ENCODE measurements around the gene GP1BB. TPM values are rescaled to one million over a fixed set of nuclear protein-coding genes. Genes with fewer than 3 reads are reported as not detected.
"Not testable (repeated sequence)": the region's sequence is repeated elsewhere in the genome, so short reads cannot be mapped to it uniquely, and the experiment has no call there.

GP1BB gene
- total RNA-seq (2014; rRNA removed; shearing (Covaris generic)): 0.53 and 4.9 TPM in 2 replicates

DNA sequence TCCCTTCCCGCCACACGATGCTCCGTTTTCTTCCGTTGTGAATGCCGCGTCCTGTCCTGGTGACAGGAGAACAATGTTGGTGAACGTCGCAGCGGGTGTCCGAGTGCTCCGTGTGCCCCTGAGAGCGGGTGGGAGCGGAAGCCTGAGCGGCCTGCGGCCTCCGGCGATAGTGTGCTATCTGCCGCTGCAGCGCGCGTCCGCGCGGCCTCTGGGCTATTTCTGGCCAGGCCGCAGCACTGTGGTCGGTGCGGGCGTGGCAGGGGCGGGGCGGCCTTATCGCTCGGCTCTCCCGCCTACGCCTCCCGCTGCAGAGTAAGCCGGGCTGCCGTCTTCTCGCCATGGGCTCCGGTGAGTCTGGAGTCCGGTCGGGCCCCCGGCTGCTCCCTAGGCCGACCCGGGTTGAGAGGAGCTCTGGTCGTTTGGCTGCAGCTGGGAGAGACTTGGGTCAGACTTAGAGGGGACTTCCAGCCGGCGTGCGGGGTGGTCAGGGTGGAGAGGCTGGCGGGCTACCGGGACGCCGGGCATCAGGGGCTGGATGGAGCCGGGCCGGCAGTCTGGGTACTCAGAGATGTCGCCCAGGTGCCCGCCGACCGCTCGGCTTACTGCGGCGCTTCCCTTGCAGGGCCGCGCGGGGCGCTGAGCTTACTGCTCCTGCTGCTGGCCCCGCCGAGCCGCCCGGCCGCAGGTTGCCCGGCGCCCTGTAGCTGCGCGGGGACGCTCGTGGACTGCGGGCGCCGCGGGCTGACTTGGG, at the start of gene GP1BB:
TSS of gene GP1BB (plus strand) at position 308 of the 751 bp plus-strand sequence. CDS start at position 339, 31 bp downstream.
- Histone ChIP-seq H3K4me3 (no peak within 1 kb of the TSS), H3K4me1 (replicated peaks) (peaks cover 6% of the 10 kb centered on the region), H3K27me3 (replicated peaks) (no peaks in the 10 kb centered on the region), H3K27ac (no peak within 1 kb of the TSS), H3K9me3 (replicated peaks) (0 out of 2 replicates have a peak, but pooled peaks cover 3% of the 10 kb centered on the region), H3K36me3 (peaks cover 14% of the 10 kb centered on the region)
- DNase-seq (ENCODE audit: low read depth in 1 of 2, low spot score in 2 of 2): no peak

GRCh38 chr22:19673660-19674059, 49.7 kb upstream of the GP1BB start:
- no peaks in the 10 kb centered on the region for H3K4me1 ChIP-seq (replicated peaks)
- no peaks in the 10 kb centered on the region for H3K36me3 ChIP-seq
- 0 out of 2 replicates have a peak, but pooled peaks cover 9% of the 10 kb centered on the region for H3K9me3 ChIP-seq (replicated peaks)
- H3K4me3 ChIP-seq: no peak overlapping the region
- no peak for DNase-seq (ENCODE audit: low read depth in 1 of 2, low spot score in 2 of 2)
- no peak overlapping the region for H3K27ac ChIP-seq
- peaks cover 2% of the 10 kb centered on the region; the same call in 1 of the 2 replicates for H3K27me3 ChIP-seq (replicated peaks)

DNA sequence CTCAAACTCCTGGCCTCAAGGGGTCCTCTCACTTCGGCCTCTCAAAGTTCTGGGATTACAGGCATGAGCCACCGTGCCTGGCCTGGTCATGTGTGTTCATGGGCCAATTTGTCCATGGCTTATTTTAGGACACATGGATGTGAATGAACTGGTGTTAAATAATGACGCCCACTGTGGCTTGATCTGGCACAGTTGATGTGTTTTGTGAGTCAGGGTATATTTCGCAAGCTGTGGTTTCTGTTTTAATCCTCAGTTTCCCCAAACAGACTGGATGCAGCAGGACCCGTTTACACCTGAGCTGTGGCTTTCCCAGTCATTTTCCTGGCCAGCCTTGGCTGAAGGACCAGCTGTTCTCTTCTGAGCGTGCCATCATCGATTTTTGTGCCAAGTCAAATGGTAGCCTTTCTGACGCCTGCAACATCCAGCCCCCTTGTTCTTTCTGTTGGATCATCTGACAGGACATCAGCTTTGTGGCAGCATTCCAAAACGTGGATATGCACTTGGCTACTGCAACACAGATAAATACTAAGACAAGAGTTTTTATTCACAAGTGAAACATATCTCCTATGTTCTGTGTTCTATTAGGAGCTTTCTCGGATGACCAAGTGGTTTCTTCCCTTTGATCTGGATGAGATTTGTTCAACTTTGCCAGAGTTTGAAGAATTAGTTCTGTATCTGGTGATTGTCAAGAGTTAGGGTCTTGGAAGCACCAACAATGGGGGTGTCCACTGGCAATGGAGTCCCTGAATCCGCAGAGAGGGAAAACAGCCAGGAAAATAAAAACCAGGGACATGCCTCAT, 49.0 kb upstream of the GP1BB start:
- no peak overlapping the region for H3K4me3 ChIP-seq
- peaks cover 2% of the 10 kb centered on the region; the same call in 1 of the 2 replicates for H3K27me3 ChIP-seq (replicated peaks)
- DNase-seq (ENCODE audit: low read depth in 1 of 2, low spot score in 2 of 2): no peak
- H3K4me1 ChIP-seq (replicated peaks): no peaks in the 10 kb centered on the region
- H3K9me3 ChIP-seq (replicated peaks): 0 out of 2 replicates have a peak, but pooled peaks cover 9% of the 10 kb centered on the region
- H3K27ac ChIP-seq: no peak overlapping the region
- H3K36me3 ChIP-seq: no peaks in the 10 kb centered on the region

DNA sequence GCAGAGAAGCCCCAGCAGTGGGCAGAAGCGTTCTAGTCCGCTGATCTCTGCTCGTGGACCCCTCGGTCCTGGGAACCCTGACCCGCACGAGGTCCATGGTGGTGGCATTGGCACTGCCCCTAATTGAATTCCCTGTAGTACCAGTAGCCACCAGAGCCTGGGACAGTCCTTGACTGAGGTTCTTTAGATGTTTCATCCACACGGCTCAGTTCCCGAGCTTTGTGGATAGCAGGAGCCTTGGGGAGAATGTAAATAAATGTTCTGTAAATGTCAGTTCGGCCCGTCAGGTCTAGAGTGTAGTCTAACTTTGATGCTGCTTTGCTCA, 48.4 kb upstream of the GP1BB start:
- no peak overlapping the region for H3K27ac ChIP-seq
- no peaks in the 10 kb centered on the region for H3K4me1 ChIP-seq (replicated peaks)
- H3K36me3 ChIP-seq: no peaks in the 10 kb centered on the region
- no peak overlapping the region for H3K4me3 ChIP-seq
- 0 out of 2 replicates have a peak, but pooled peaks cover 9% of the 10 kb centered on the region for H3K9me3 ChIP-seq (replicated peaks)
- no peak for DNase-seq (ENCODE audit: low read depth in 1 of 2, low spot score in 2 of 2)
- peaks cover 2% of the 10 kb centered on the region; the same call in 1 of the 2 replicates for H3K27me3 ChIP-seq (replicated peaks)

- no peak overlapping the region for H3K4me3 ChIP-seq
- H3K9me3 ChIP-seq (replicated peaks): 0 out of 2 replicates have a peak, but pooled peaks cover 9% of the 10 kb centered on the region
- peaks cover 2% of the 10 kb centered on the region; the same call in 1 of the 2 replicates for H3K27me3 ChIP-seq (replicated peaks)
- no peak overlapping the region for H3K27ac ChIP-seq
- DNase-seq (ENCODE audit: low read depth in 1 of 2, low spot score in 2 of 2): no peak
- no peaks in the 10 kb centered on the region for H3K36me3 ChIP-seq
- H3K4me1 ChIP-seq (replicated peaks): no peaks in the 10 kb centered on the region
These were observed 47.9 kb upstream of the GP1BB start for GRCh38 chr22:19675428-19675827.

GRCh38 chr22:19676437-19676836, 46.9 kb upstream of the GP1BB start:
- H3K4me3 ChIP-seq; H3K4me1 ChIP-seq (replicated peaks); H3K36me3 ChIP-seq; H3K27ac ChIP-seq; H3K27me3 ChIP-seq (replicated peaks); DNase-seq (ENCODE audit: low read depth in 1 of 2, low spot score in 2 of 2); H3K9me3 ChIP-seq (replicated peaks): not testable (repeated sequence)

- no peak for DNase-seq (ENCODE audit: low read depth in 1 of 2, low spot score in 2 of 2)
- Histone ChIP-seq H3K9me3 (replicated peaks) (no peaks in the 10 kb centered on the region), H3K27me3 (replicated peaks) (peaks cover 7% of the 10 kb centered on the region; the same call in 1 of the 2 replicates), H3K4me1 (replicated peaks) (no peaks in the 10 kb centered on the region), H3K27ac (no peak overlapping the region), H3K36me3 (no peaks in the 10 kb centered on the region), H3K4me3 (no peak overlapping the region)
These were observed 44.3 kb upstream of the GP1BB start for GRCh38 chr22:19678949-19679521.

GRCh38 chr22:19679522-19680101, 43.7 kb upstream of the GP1BB start:
- peak in 1 of 2 experiments; percentile 31 for DNase-seq (ENCODE audit: low read depth in 1 of 2, low spot score in 2 of 2)
- no peaks in the 10 kb centered on the region for H3K36me3 ChIP-seq
- H3K27me3 ChIP-seq (replicated peaks): peaks cover 7% of the 10 kb centered on the region; the same call in 1 of the 2 replicates

DNA sequence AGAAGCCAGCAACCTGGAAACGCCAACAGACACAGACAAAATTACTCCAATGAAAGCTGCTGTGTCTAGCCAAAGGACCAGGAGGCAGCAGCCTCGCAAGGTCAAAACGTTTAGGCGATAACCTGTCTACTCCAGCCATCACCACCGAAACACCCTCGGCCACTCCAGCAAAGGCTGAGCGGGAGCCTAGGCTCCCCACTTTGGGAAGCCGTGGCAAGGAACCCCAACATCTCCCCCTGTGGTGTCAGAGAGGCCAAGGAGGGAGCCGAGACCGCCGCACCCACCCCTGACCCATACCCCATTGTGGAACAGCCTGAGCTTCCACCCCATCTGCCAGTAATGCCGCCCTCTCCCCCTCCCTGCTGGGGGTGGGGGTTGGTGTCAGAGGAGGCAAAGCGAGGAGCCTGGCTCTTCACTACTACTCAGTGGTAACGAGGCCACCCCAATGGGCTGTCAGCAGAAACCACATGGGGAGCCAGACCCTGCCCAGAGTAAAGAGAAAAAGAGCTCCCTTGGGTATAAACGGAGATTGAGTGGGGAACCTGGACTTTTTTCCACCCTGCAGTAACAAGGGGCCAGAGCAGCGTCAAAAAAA, 43.0 kb upstream of the GP1BB start:
- Histone ChIP-seq H3K4me1 (replicated peaks) (no peaks in the 10 kb centered on the region), H3K27me3 (replicated peaks) (peaks cover 7% of the 10 kb centered on the region; the same call in 1 of the 2 replicates), H3K36me3 (no peaks in the 10 kb centered on the region), H3K27ac (no peak overlapping the region), H3K4me3 (no peak overlapping the region), H3K9me3 (replicated peaks) (no peaks in the 10 kb centered on the region)
- DNase-seq (ENCODE audit: low read depth in 1 of 2, low spot score in 2 of 2): no peak

More at GRCh38 chr22:19679522-19680101, 43.7 kb upstream of the GP1BB start:
- H3K4me1 ChIP-seq (replicated peaks): no peaks in the 10 kb centered on the region
- no peak overlapping the region for H3K4me3 ChIP-seq
- no peak overlapping the region for H3K27ac ChIP-seq
- H3K9me3 ChIP-seq (replicated peaks): no peaks in the 10 kb centered on the region

DNA sequence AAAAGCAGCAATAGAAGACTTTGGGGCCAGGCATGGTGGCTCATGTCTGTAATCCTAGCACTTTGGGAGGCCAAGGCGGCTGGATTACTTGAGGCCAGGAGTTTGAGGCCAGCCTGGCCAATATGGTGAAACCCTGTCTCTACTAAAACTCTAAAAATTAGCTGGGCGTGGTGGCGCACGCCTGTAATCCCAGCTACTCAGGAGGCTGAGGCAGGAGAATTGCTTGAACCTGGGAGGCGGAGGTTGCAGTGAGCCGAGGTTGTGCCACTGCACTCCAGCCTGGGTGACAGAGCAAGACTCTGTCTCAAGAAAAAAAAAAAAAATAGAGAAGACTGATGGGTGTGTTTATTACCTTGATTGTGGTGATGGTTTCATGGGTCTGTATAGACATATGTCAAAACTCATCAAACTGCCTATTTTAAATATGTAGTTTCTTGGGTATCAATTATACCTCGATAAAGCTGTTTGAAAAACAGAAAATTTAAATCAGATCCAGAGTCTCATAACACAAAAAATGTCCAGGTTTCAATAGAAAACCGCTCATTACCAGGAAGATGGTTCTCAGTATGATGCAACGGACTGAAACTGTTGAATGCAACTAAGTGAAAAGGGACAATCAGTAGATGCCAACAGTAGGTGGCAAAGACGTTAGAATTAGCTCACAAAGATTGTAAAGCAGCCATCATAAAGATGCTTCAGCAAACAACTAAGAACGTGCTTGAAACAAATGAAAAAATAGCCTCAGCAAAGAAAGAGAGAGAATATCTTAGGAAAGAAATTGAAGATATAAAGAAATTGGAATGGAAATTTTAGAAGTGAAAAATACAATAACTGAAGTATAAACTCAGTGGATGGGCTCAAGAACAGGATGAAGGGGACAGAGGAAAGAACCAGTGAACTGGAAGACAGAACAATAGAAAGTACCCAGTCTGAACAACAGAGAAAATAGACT, 42.2 kb upstream of the GP1BB start:
- H3K27ac ChIP-seq: no peak overlapping the region
- H3K4me3 ChIP-seq: no peak overlapping the region
- DNase-seq (ENCODE audit: low read depth in 1 of 2, low spot score in 2 of 2): no peak
- no peaks in the 10 kb centered on the region for H3K36me3 ChIP-seq
- no peaks in the 10 kb centered on the region for H3K4me1 ChIP-seq (replicated peaks)
- H3K9me3 ChIP-seq (replicated peaks): no peaks in the 10 kb centered on the region
- peaks cover 4% of the 10 kb centered on the region; the same call in 1 of the 2 replicates for H3K27me3 ChIP-seq (replicated peaks)

DNA sequence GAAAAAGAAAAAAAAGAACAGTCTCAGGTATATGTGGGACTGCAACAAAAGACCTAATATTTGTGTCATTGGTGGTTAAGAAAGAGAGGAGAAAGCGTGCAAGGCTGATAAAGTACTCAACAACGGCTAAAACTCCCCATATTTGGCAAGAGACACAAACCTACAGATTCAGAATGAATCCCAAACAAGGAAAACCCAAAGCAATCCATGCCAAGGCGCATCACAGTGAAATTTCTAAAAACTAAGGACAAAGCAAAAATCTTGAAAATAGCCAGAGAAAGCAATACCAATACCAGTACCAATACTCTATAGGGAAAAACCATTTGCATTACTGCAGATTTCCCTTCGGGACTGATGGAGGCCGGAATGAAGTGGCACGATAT, 41.5 kb upstream of the GP1BB start:
- no peaks in the 10 kb centered on the region for H3K9me3 ChIP-seq (replicated peaks)
- no peak overlapping the region for H3K4me3 ChIP-seq
- peaks cover 4% of the 10 kb centered on the region; the same call in 1 of the 2 replicates for H3K27me3 ChIP-seq (replicated peaks)
- DNase-seq (ENCODE audit: low read depth in 1 of 2, low spot score in 2 of 2): no peak
- H3K36me3 ChIP-seq: no peaks in the 10 kb centered on the region
- H3K27ac ChIP-seq: no peak overlapping the region
- no peaks in the 10 kb centered on the region for H3K4me1 ChIP-seq (replicated peaks)

- Histone ChIP-seq H3K9me3 (replicated peaks) (no peaks in the 10 kb centered on the region), H3K4me3 (no peak overlapping the region), H3K27ac (no peak overlapping the region), H3K36me3 (no peaks in the 10 kb centered on the region), H3K27me3 (replicated peaks) (peaks cover 4% of the 10 kb centered on the region; the same call in 1 of the 2 replicates), H3K4me1 (replicated peaks) (peaks cover 17% of the 10 kb centered on the region)
- DNase-seq (ENCODE audit: low read depth in 1 of 2, low spot score in 2 of 2): no peak
These were observed 36.4 kb upstream of the GP1BB start for GRCh38 chr22:19686946-19687345.
